Testis (tissue), 2 donors: ENCODE measurements around the gene CTSD.

ENCODE experiments used
- POLR2A ChIP-seq: fragments of 450-650 bp; IDR thresholded peaks from one replicate; pipeline ENCODE4 v1.6.1; 2017; ENCODE audit warnings: antibody characterized with exemption, mild to moderate bottlenecking, moderate library complexity
- TF ChIP-seq, protein P1 (sequence below), 3 experiments: fragments of 450-650 bp in 2 of 3; fragments of 200-600 bp in 1 of 3; sonication (generic) in 1 of 3; IDR thresholded peaks; one replicate each; pipeline ENCODE4 v1.5.1; 2016 to 2019; ENCODE audit warnings: antibody characterized with exemption in 3 of 3, mild to moderate bottlenecking in 2 of 3, moderate library complexity in 1 of 3

DNA sequence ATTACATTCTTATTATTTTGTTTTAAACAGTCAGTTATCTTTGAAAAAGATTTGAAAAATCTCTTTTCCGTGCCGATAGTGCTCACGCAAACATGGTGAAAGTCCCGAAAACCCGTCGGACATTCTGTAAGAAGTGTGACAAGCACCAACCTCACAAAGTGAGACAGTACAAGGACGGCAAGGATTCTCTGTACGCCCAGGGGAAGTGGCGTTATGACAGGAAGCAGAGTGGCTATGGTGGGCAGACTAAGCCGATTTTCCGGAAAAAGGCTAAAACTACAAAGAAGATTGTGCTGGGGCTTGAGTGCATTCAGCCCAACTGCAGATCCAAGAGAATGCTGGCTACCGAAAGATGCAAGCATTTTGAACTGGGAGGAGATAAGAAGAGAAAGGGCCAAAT lies 28.7 kb upstream of the CTSD start:
- TF ChIP-seq, protein P1, sequence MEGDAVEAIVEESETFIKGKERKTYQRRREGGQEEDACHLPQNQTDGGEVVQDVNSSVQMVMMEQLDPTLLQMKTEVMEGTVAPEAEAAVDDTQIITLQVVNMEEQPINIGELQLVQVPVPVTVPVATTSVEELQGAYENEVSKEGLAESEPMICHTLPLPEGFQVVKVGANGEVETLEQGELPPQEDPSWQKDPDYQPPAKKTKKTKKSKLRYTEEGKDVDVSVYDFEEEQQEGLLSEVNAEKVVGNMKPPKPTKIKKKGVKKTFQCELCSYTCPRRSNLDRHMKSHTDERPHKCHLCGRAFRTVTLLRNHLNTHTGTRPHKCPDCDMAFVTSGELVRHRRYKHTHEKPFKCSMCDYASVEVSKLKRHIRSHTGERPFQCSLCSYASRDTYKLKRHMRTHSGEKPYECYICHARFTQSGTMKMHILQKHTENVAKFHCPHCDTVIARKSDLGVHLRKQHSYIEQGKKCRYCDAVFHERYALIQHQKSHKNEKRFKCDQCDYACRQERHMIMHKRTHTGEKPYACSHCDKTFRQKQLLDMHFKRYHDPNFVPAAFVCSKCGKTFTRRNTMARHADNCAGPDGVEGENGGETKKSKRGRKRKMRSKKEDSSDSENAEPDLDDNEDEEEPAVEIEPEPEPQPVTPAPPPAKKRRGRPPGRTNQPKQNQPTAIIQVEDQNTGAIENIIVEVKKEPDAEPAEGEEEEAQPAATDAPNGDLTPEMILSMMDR (IDR thresholded peaks at IDR 0.05): no peak
- TF ChIP-seq POLR2A: no peak
